ENCODE data around the gene LALBA. TPM values are rescaled to one million over a fixed set of nuclear protein-coding genes. Genes with fewer than 3 reads are reported as not detected.

The LALBA gene
- polyA plus RNA-seq, 1 of the 3 experiments (the other 2 are of a cell fraction), result not detected

DNA sequence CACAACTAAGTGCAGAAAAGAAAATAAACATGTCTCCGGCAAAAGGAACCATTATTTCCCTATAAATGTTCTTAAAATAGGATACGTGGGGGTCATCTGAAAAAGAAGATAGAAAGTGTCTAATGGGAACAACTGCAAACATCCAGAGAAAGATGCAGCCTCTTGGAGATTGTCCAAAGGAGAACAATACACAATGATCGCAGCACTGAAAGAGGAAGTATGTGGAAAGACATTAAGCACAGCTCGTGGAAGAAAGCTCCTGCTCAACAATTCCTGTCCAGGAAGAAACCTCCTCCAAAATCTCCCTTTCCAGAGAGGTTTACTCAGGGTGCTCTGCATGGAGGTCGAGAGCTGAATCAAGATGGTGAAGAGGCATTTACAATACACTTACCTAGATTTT is 2.5 kb upstream of the LALBA start (continued):
- no peak for TF ChIP-seq TAF1 (IDR thresholded peaks at IDR 0.05; ENCODE audit: borderline replicate concordance, low read depth, low read length)
- TF ChIP-seq SMC3 (IDR thresholded peaks at IDR 0.05; ENCODE audit: low read depth, low read length), result no peak

GRCh38 chr12:48567731-48568130 is 2.1 kb downstream of the LALBA start:
- no peaks in the 10 kb centered on the region for H3K9me3 ChIP-seq
- no peak overlapping the region for H3K4me2 ChIP-seq
- TF ChIP-seq EZH2phosphoT487 (IDR thresholded peaks at IDR 0.05; ENCODE audit: borderline replicate concordance, low read depth) (no peak), MEF2A (IDR thresholded peaks at IDR 0.05; ENCODE audit: borderline replicate concordance, low read depth) (no peak), TAF1 (IDR thresholded peaks at IDR 0.05; ENCODE audit: borderline replicate concordance, low read depth, low read length) (no peak), JUND (IDR thresholded peaks at IDR 0.05) (no peak), RAD21 (IDR thresholded peaks at IDR 0.05; ENCODE audit: low read length) (no peak), MXI1 (IDR thresholded peaks at IDR 0.05; ENCODE audit: low read depth, low read length) (no peak), EP300 (IDR thresholded peaks at IDR 0.05; ENCODE audit: borderline replicate concordance in 1 of 2, low read depth in 1 of 2, low read length in 1 of 2) (no peak), TCF12 (IDR thresholded peaks at IDR 0.05) (no peak), YY1 (IDR thresholded peaks at IDR 0.05; ENCODE audit: low read depth) (no peak), SIN3A (IDR thresholded peaks at IDR 0.05; ENCODE audit: borderline replicate concordance, low read depth, low read length) (no peak)
- TF ChIP-seq, protein P1, sequence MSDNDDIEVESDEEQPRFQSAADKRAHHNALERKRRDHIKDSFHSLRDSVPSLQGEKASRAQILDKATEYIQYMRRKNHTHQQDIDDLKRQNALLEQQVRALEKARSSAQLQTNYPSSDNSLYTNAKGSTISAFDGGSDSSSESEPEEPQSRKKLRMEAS (IDR thresholded peaks at IDR 0.05; ENCODE audit: low read depth), result no peak
- TF ChIP-seq, protein P2, sequence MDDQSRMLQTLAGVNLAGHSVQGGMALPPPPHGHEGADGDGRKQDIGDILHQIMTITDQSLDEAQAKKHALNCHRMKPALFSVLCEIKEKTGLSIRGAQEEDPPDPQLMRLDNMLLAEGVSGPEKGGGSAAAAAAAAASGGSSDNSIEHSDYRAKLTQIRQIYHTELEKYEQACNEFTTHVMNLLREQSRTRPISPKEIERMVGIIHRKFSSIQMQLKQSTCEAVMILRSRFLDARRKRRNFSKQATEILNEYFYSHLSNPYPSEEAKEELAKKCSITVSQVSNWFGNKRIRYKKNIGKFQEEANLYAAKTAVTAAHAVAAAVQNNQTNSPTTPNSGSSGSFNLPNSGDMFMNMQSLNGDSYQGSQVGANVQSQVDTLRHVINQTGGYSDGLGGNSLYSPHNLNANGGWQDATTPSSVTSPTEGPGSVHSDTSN (IDR thresholded peaks at IDR 0.05), result no peak
- H3K4me3 ChIP-seq (ENCODE audit: low read depth in 2 of 2, low read length in 1 of 2), result no peak overlapping the region
- ChIA-PET CTCF (no interaction called here), POLR2A (no interaction called here)
- H3K27me3 ChIP-seq (ENCODE audit: insufficient read depth), result peaks cover 15% of the 10 kb centered on the region; the same call in 1 of the 2 replicates
- H3K79me2 ChIP-seq (ENCODE audit: insufficient read depth), result no peaks in the 10 kb centered on the region
- 7% methylated on average over 4 of the region's 4 CpGs for WGBS (ENCODE audit: low lambda C conversion rate)
- no peak overlapping the region for H2AFZ ChIP-seq (ENCODE audit: low read depth)
- H3K36me3 ChIP-seq (replicated peaks in 1 of 2; ENCODE audit: control insufficient read depth in 1 of 2, insufficient read depth in 2 of 2, low read length in 1 of 2), result no peaks in the 10 kb centered on the region
- H3K9ac ChIP-seq, result no peak overlapping the region
- H3F3A ChIP-seq (replicated peaks; ENCODE audit: insufficient read depth), result no peaks in the 10 kb centered on the region
- H3K4me1 ChIP-seq (ENCODE audit: control insufficient read depth in 1 of 2, insufficient read depth in 2 of 2, low read depth in 1 of 2, low read length in 1 of 2), result no peaks in the 10 kb centered on the region
- H3K9me2 ChIP-seq, result no peaks in the 10 kb centered on the region
- H4K20me1 ChIP-seq (ENCODE audit: insufficient read depth), result no peaks in the 10 kb centered on the region
- no peak overlapping the region for H3K27ac ChIP-seq (ENCODE audit: low read depth in 2 of 2, low read length in 1 of 2)
- no peak for DNase-seq

DNA sequence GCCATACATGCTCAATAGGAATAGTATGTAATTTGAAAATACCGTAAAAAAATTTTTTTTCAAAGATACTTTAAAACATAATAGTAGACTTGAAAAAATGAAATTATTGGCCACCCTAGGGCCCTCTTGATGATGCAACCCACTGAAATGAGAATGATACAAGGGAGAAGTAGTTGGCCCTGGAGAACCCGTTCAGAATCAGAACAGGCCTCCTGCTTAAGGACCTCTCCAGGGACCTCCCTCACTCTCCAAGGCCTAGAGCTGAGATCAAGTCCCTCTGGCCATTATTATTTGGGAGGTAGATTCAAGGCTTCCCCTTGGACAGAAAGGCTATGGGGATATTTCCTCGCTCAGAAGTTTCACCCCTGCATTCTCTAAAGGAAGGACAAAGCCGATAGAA is 11.9 kb downstream of the LALBA start:
- no peak overlapping the region for H2AFZ ChIP-seq (ENCODE audit: low read depth)
- H3K4me1 ChIP-seq (ENCODE audit: control insufficient read depth in 1 of 2, insufficient read depth in 2 of 2, low read depth in 1 of 2, low read length in 1 of 2), result no peaks in the 10 kb centered on the region
- H3K79me2 ChIP-seq (ENCODE audit: insufficient read depth), result no peaks in the 10 kb centered on the region
- WGBS (ENCODE audit: low lambda C conversion rate), result 22% methylated on average over 4 of the region's 4 CpGs
- no peak overlapping the region for H3K4me3 ChIP-seq (ENCODE audit: low read depth in 2 of 2, low read length in 1 of 2)
- no peak overlapping the region for H3K9ac ChIP-seq
- no peaks in the 10 kb centered on the region for H3K27me3 ChIP-seq (ENCODE audit: insufficient read depth)
- H3K9me2 ChIP-seq, result no peaks in the 10 kb centered on the region
- no peak overlapping the region for H3K27ac ChIP-seq (ENCODE audit: low read depth in 2 of 2, low read length in 1 of 2)
- ChIA-PET CTCF (no interaction called here), POLR2A (no interaction called here)
- no peak for DNase-seq
- H4K20me1 ChIP-seq (ENCODE audit: insufficient read depth), result no peaks in the 10 kb centered on the region
- H3K4me2 ChIP-seq, result no peak overlapping the region
- no peaks in the 10 kb centered on the region for H3F3A ChIP-seq (replicated peaks; ENCODE audit: insufficient read depth)
- H3K36me3 ChIP-seq (replicated peaks in 1 of 2; ENCODE audit: control insufficient read depth in 1 of 2, insufficient read depth in 2 of 2, low read length in 1 of 2), result no peaks in the 10 kb centered on the region
- no peaks in the 10 kb centered on the region for H3K9me3 ChIP-seq
- TF ChIP-seq USF2 (IDR thresholded peaks at IDR 0.05; ENCODE audit: borderline replicate concordance, low read depth, low read length), result no peak
- no peak for TF ChIP-seq JUND (IDR thresholded peaks at IDR 0.05)
- no peak for TF ChIP-seq RCOR1 (IDR thresholded peaks at IDR 0.05; ENCODE audit: low read length)
- no peak for TF ChIP-seq YY1 (IDR thresholded peaks at IDR 0.05; ENCODE audit: low read depth)
- no peak for TF ChIP-seq EZH2phosphoT487 (IDR thresholded peaks at IDR 0.05; ENCODE audit: borderline replicate concordance, low read depth)
- TF ChIP-seq MEF2A (IDR thresholded peaks at IDR 0.05; ENCODE audit: borderline replicate concordance, low read depth), result no peak
- no peak for TF ChIP-seq ELF1 (IDR thresholded peaks at IDR 0.05)
- TF ChIP-seq FOXM1 (IDR thresholded peaks at IDR 0.05; ENCODE audit: low read depth), result no peak
- TF ChIP-seq TCF12 (IDR thresholded peaks at IDR 0.05), result no peak
- TF ChIP-seq, protein P3, sequence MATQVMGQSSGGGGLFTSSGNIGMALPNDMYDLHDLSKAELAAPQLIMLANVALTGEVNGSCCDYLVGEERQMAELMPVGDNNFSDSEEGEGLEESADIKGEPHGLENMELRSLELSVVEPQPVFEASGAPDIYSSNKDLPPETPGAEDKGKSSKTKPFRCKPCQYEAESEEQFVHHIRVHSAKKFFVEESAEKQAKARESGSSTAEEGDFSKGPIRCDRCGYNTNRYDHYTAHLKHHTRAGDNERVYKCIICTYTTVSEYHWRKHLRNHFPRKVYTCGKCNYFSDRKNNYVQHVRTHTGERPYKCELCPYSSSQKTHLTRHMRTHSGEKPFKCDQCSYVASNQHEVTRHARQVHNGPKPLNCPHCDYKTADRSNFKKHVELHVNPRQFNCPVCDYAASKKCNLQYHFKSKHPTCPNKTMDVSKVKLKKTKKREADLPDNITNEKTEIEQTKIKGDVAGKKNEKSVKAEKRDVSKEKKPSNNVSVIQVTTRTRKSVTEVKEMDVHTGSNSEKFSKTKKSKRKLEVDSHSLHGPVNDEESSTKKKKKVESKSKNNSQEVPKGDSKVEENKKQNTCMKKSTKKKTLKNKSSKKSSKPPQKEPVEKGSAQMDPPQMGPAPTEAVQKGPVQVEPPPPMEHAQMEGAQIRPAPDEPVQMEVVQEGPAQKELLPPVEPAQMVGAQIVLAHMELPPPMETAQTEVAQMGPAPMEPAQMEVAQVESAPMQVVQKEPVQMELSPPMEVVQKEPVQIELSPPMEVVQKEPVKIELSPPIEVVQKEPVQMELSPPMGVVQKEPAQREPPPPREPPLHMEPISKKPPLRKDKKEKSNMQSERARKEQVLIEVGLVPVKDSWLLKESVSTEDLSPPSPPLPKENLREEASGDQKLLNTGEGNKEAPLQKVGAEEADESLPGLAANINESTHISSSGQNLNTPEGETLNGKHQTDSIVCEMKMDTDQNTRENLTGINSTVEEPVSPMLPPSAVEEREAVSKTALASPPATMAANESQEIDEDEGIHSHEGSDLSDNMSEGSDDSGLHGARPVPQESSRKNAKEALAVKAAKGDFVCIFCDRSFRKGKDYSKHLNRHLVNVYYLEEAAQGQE (IDR thresholded peaks at IDR 0.05; ENCODE audit: low read depth, low read length), result no peak
- no peak for TF ChIP-seq IRF3 (IDR thresholded peaks at IDR 0.05; ENCODE audit: low read depth, low read length)
- TF ChIP-seq RFX5 (IDR thresholded peaks at IDR 0.05; ENCODE audit: low read length), result no peak

Measured in SK-N-SH (cell line).